IMR-90 (cell line): Measurements from ENCODE around the gene AGT. TPM values are rescaled to one million over a fixed set of nuclear protein-coding genes. Genes with fewer than 3 reads are reported as not detected.

ENCODE experiments used
- ATAC-seq: fragments of 200-7000 bp; cut with Tn5 transposase; 2 replicates; pipeline ENCODE4 v1.9.1; 2020; ENCODE audit warnings: low read depth, mild to moderate bottlenecking, moderate library complexity
- BruUV-seq: library from RNA; stranded (reverse); fragments of 400-500 nt; replicated peaks from 2 replicates; lab custom pipeline; 2021; lab: Mats Ljungman, UMichigan
- CTCF ChIA-PET: fragments of 300-600 bp; formaldehyde crosslinking; extraction: SDS; loops from one replicate; lab custom pipeline; 2021; ENCODE audit warnings: antibody characterized with exemption; lab: Yijun Ruan, JAX
- POLR2A ChIA-PET: fragments of 300-600 bp; sonication (Branson Sonifier 250); formaldehyde crosslinking; loops from one replicate; lab custom pipeline; 2022; ENCODE audit warnings: antibody characterized with exemption; ENCODE audit not compliant: unreplicated experiment; lab: Charles Lee
- DNase-seq: peaks from one replicate; pipeline ENCODE4 v3.0.0; 2013
- H2AFZ ChIP-seq: replicated peaks from 2 replicates; pipeline ENCODE3; 2013; ENCODE audit warnings: low read length, mild to moderate bottlenecking; ENCODE audit not compliant: poor library complexity
- H2AK5ac ChIP-seq: 2 replicates; pipeline ENCODE4 v1.6.1; 2013; ENCODE audit warnings: low read depth, low read length, inconsistent platforms
- H2AK9ac ChIP-seq: replicated peaks from 2 replicates; pipeline ENCODE3; 2013; ENCODE audit warnings: mild to moderate bottlenecking, low read depth, low read length, moderate library complexity; ENCODE audit not compliant: poor library complexity
- H2BK120ac ChIP-seq: 2 replicates; pipeline ENCODE4 v1.6.1; 2013; ENCODE audit warnings: low read depth, low read length, inconsistent platforms
- H2BK15ac ChIP-seq: 3 replicates; pipeline ENCODE4 v1.6.1; 2013; ENCODE audit warnings: low read depth, low read length, inconsistent platforms
- H2BK20ac ChIP-seq: 2 replicates; pipeline ENCODE4 v1.6.1; 2013; ENCODE audit warnings: low read depth, mild to moderate bottlenecking, inconsistent platforms, low read length, moderate library complexity
- H2BK5ac ChIP-seq: 2 replicates; pipeline ENCODE4 v1.6.1; 2013; ENCODE audit warnings: mild to moderate bottlenecking, low read depth, low read length, inconsistent platforms; ENCODE audit not compliant: poor library complexity, severe bottlenecking
- H3K14ac ChIP-seq: replicated peaks from 2 replicates; pipeline ENCODE4 v1.6.1; 2013; ENCODE audit warnings: low read depth, low read length, inconsistent platforms
- H3K18ac ChIP-seq: 2 replicates; pipeline ENCODE4 v1.6.1; 2013; ENCODE audit warnings: low read depth, low read length, control low read depth
- H3K23ac ChIP-seq: 2 replicates; pipeline ENCODE4 v1.6.1; 2013; ENCODE audit warnings: low read depth, low read length, inconsistent platforms
- H3K27ac ChIP-seq: 2 replicates; pipeline ENCODE4 v1.5.1; 2013; ENCODE audit warnings: mild to moderate bottlenecking, control low read depth, low read length; ENCODE audit not compliant: insufficient read depth
- H3K27me3 ChIP-seq: 2 replicates; pipeline ENCODE4 v1.6.1; 2013; ENCODE audit warnings: low read length; ENCODE audit not compliant: control insufficient read depth, insufficient read depth
- H3K36me3 ChIP-seq: 2 replicates; pipeline ENCODE4 v1.6.1; 2013; ENCODE audit warnings: low read length, mixed read lengths; ENCODE audit not compliant: control insufficient read depth, insufficient read depth
- H3K4ac ChIP-seq: 2 replicates; pipeline ENCODE4 v1.6.1; 2013; ENCODE audit warnings: low read depth, low read length, inconsistent platforms
- H3K4me1 ChIP-seq: 2 replicates; pipeline ENCODE4 v1.6.1; 2013; ENCODE audit warnings: low read length, mixed read lengths; ENCODE audit not compliant: control insufficient read depth, insufficient read depth
- H3K4me2 ChIP-seq: 2 replicates; pipeline ENCODE4 v1.6.1; 2013; ENCODE audit warnings: low read depth, mild to moderate bottlenecking, control low read depth, low read length, moderate library complexity
- H3K4me3 ChIP-seq: 2 replicates; pipeline ENCODE4 v1.5.1; 2013; ENCODE audit warnings: low read depth, mild to moderate bottlenecking, control low read depth, low read length, moderate library complexity; ENCODE audit not compliant: insufficient read depth
- H3K56ac ChIP-seq: 2 replicates; pipeline ENCODE4 v1.6.1; 2013; ENCODE audit warnings: low read length, inconsistent platforms; ENCODE audit not compliant: insufficient read depth; ENCODE audit errors: extremely low read depth
- H3K79me1 ChIP-seq, 2 experiments: 2 replicates each; pipeline ENCODE4 v1.6.1; 2013; ENCODE audit warnings: low read length in 2 of 2, inconsistent platforms in 1 of 2, low read depth in 1 of 2
- H3K9ac ChIP-seq: 2 replicates; pipeline ENCODE4 v1.6.1; 2013; ENCODE audit warnings: low read depth, low read length, control low read depth
- H3K9me1 ChIP-seq: 2 replicates; pipeline ENCODE4 v1.6.1; 2013; ENCODE audit warnings: low read length, inconsistent platforms; ENCODE audit not compliant: insufficient read depth
- H3K9me3 ChIP-seq: 2 replicates; pipeline ENCODE4 v1.6.1; 2013; ENCODE audit warnings: low read length; ENCODE audit not compliant: control insufficient read depth, insufficient read depth
- H4K20me1 ChIP-seq: 2 replicates; pipeline ENCODE4 v1.6.1; 2013; ENCODE audit warnings: low read length, inconsistent platforms; ENCODE audit not compliant: insufficient read depth
- H4K5ac ChIP-seq: 2 replicates; pipeline ENCODE4 v1.6.1; 2013; ENCODE audit warnings: mild to moderate bottlenecking, low read depth, low read length, control low read depth
- H4K8ac ChIP-seq, 2 experiments: 2 replicates each; pipeline ENCODE4 v1.6.1; 2013; ENCODE audit warnings: low read depth in 2 of 2, low read length in 2 of 2, control low read depth in 1 of 2, inconsistent platforms in 1 of 2
- H4K91ac ChIP-seq: 2 replicates; pipeline ENCODE4 v1.6.1; 2013; ENCODE audit warnings: low read depth, low read length, inconsistent platforms; ENCODE audit not compliant: insufficient read depth
- CEBPB ChIP-seq: IDR thresholded peaks from 2 replicates; pipeline ENCODE4 v1.6.1; 2012; ENCODE audit warnings: low read depth, low read length, improper control_type of control experiment
- MAFK ChIP-seq: IDR thresholded peaks from 2 replicates; pipeline ENCODE4 v1.6.1; 2012; ENCODE audit warnings: low read depth, low read length, improper control_type of control experiment
- POLR2A ChIP-seq: IDR thresholded peaks from 2 replicates; pipeline ENCODE4 v1.6.1; 2012; ENCODE audit warnings: mild to moderate bottlenecking, low read depth, low read length
- WGBS, 2 experiments: methylation state at CpG; one replicate each; pipeline versions ENCODE4 v1.1.5 to v1.1.7; 2013; ENCODE audit warnings: missing lambda C conversion rate in 2 of 2; ENCODE audit not compliant: insufficient read length in 1 of 2; ENCODE audit errors: extremely low coverage in 2 of 2; 5-methylcytosine and 5-hydroxymethylcytosine counted together
- dilution Hi-C: fragments of 300-500 bp; cut with HindIII; formaldehyde crosslinking; loops from one replicate; pipeline ENCODE4 v1.14.3; 2018; ENCODE audit warnings: low sequenced_read_pairs; ENCODE audit not compliant: unreplicated experiment
- in situ Hi-C: fragments of 300-500 bp; cut with MboI; formaldehyde crosslinking; loops from 3 replicates; pipeline ENCODE4 v1.14.3; 2019; ENCODE audit warnings: low sequenced_read_pairs, inconsistent platforms, mixed read lengths
- intact Hi-C: fragments of 100-400 bp; cut with micrococcal nuclease; formaldehyde crosslinking; loops from 2 replicates; pipeline ENCODE4 v1.10.0; 2022
- polyA plus RNA-seq, 3 experiments: library from polyadenylated mRNA; depleted of rRNA; stranded (reverse); fragments of >200 nt; gene quantifications; 2 replicates each; pipeline ENCODE4 v1.2.3, GENCODE V29; 2012; ENCODE audit warnings: low replicate concordance in 1 of 3
- total RNA-seq: library from RNA; depleted of rRNA; stranded (reverse); fragments of >200 nt; gene quantifications from 2 replicates; pipeline ENCODE4 v1.2.3, GENCODE V29; 2012

The AGT gene
- total and polyA plus RNA-seq, 2 of the 4 experiments (the other 2 are of a cell fraction) = 0.18 to 0.34 TPM

GRCh38 chr1:230677200-230677599 lies 36.7 kb downstream of the AGT start:
- POLR2A ChIA-PET = no interaction called here
- Histone ChIP-seq H2AFZ (no peak overlapping the region), H3K9me1 (peaks cover 2% of the 10 kb centered on the region; the same call in 1 of the 2 replicates), H3K4me3 (no peak overlapping the region), H2BK5ac (no peak overlapping the region), H3K36me3 (peaks cover 15% of the 10 kb centered on the region), H2BK120ac (no peak overlapping the region), H3K9me3 (no peaks in the 10 kb centered on the region), H2AK5ac (no peak overlapping the region), H2BK20ac (no peak overlapping the region), H2AK9ac (no peak overlapping the region), H3K4me1 (peaks cover 1% of the 10 kb centered on the region), H3K9ac (no peak overlapping the region), H3K27ac (no peak overlapping the region), H2BK15ac (no peak overlapping the region), H3K27me3 (no peaks in the 10 kb centered on the region), H3K18ac (no peak overlapping the region), H3K56ac (no peak overlapping the region), H3K14ac (no peak overlapping the region), H3K23ac (no peak overlapping the region), H4K8ac (no peak overlapping the region), H3K79me1 (peaks cover 2% of the 10 kb centered on the region in 2 experiments; a peak in 1 of 4 replicates), H3K4ac (no peak overlapping the region), H4K5ac (no peak overlapping the region), H4K91ac (no peak overlapping the region), H4K20me1 (0 out of 2 replicates have a peak, but pooled peaks cover 2% of the 10 kb centered on the region), H3K4me2 (no peak overlapping the region)
- ATAC-seq = no peak
- no peak for DNase-seq
- no CpG with 5 or more reads among the region's 1 CpG for WGBS, 2 experiments
- BruUV-seq = no TSS peak
- TF ChIP-seq POLR2A (no peak), CEBPB (no peak), MAFK (no peak)
- dilution Hi-C loops (no loop called here), intact Hi-C loops (no loop called here), in situ Hi-C loops (no loop called here)
- CTCF ChIA-PET = no interaction called here
